Colon (tissue), 2 donors: Measurements from ENCODE around the gene CBX2.
"Not testable (repeated sequence)": the region's sequence is repeated elsewhere in the genome, so short reads cannot be mapped to it uniquely, and the experiment has no call there.

Experiments used
- FAIRE-seq: peaks from 2 replicates; lab custom pipeline; 2012; peaks lifted over from hg19 to GRCh38; lab: Jason Lieb, UNC
- donor health status: control.
- donor health status: control.

Gene CBX2

DNA sequence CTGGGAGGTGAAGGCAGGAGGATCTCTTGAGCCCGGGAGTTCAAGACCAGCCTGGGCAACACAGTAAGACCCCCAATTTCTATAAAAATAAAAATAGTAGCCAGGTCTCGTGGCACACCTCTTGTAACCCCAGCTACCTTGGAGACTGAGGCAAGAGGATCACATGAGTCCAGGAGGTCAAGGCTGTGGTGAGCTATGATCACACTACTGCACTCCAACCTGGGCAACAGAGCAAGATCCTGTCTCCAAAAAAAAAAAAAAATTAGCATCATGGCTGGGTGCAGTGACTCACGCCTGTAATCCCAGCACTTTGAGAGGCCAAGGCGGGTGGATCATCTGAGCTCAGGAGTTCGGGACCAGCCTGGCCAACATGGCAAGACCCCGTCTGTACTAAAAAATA lies 6.7 kb upstream of the CBX2 start:
- no peak for FAIRE-seq

DNA sequence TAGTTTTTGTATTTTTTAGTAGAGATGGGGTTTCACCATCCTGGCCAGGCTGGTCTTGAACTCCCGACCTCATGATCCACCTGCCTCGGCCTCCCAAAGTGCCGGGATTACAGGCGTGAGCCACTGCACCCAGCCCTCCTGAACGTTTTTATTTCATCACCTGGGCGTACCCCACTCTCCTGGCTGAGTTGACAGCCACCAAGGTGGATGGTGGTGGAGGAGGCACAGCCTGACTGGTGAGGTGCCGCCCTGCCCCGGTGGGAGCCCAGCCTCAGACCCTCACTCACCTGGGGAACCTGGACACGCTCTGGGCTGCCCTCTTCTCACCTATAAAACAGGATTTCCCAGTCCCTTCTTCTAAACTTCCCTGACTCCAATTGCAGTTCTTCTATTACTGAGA lies 5.2 kb upstream of the CBX2 start:
- not testable (repeated sequence) for FAIRE-seq

DNA sequence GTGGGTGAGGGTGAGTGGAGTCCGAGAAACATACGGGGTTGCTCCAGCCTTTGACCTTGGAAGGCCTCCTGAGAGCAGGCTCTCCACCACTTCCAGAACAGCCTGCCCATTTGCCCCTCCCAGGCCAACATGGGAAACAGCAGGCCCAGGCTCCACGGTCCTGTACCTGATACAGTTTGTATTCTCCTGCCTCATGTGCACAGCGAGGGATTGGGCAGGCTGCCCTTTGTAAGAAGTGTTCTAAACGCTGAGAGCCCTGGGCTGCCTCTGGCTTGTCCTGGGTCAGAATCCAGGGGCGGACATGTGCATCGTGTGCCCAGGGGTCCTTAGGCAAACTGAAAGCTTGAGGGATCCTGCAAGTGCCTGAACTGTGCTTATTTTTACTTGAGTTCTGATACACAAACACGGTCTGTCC lies 3.4 kb upstream of the CBX2 start:
- no peak for FAIRE-seq

DNA sequence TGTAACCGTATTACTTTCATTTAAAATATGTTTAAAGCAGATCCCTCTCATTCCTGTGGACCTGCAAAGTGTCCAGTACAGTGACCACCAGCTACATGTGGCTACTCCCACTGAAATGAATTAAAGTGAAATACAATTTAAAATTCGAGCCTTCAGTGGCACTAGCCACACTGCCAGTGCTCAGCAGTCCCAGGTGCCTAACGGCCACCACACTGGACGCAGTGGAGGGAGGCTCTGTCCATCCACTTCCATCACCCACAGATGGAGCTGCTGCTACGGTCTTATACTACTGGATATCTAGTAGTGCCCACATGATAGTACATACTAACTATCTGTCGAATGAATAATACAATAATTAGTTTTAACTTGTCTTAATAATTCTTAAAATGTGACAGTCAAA lies 2.3 kb upstream of the CBX2 start:
- no peak for FAIRE-seq

DNA sequence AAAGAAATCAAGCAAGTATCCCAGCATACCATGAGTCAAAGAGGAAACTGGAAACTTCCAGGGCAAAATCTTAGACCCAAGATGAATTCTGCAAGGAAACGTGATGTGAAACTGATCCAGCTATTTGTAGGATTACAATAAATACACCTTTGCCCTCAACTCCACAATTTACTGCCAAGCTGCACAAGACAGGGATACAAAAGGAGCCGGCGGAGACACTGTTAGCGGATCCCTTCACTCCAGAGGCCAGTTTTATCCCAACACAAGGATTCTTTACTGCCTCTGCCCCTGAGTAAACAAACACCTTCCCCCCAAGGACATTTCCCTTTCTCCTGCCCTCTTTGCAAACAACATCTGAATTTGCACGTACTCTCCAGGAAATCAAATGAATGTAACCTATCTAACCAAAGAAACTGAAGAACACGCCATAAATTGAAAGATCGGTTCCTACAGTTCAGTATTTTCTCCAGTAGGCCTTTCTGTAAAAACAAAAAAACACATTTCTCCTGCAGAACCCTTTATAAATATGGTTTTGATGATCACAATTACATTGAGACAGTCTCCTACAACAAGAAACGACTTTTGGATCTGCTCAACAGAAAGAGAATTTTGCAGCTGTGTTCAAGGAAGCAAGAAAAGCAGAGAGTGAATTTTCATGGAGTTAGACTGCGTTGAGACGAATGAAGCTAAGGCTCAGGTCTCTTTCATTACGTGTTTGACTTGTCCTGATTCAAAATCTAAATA lies 1.4 kb upstream of the CBX2 start:
- no peak for FAIRE-seq

DNA sequence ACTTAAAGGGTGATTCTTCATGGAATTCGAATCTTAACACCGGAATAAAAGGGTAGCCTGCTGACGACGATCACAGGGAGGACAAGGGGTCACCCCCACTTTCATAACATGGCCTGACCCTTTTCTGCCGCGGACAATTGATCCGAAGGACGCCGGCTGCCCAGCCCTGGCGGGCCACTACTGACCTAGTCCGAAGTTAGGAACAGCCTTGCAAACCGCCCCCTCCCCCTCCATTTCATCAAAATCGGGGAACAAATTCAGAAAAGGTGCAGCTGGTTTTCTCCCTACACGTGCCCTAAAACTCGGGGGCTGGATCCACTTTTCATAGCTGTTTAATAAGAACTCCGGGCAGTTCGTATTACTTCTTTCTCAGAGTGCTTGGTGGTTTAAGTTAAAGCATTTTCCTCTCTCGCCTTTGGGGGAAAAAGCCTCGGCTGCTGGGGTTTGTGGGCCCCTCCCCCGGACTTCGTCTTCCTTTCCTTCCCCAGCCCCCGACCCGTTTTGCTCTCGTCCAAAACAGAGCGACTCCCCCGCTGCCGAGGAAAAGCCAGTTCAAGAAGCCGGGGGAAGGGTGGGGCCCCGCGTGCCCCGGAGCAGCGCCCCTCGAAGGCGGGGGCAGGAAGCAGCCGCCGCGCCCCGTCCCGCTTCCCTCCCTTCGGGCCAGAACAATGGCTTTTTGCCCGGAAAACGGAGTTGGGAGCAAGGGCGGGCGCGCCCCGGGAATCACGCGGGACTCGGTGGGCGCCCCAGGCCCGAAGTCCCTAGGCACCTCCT lies 641 bp upstream of the CBX2 start:
- FAIRE-seq, result no peak

DNA sequence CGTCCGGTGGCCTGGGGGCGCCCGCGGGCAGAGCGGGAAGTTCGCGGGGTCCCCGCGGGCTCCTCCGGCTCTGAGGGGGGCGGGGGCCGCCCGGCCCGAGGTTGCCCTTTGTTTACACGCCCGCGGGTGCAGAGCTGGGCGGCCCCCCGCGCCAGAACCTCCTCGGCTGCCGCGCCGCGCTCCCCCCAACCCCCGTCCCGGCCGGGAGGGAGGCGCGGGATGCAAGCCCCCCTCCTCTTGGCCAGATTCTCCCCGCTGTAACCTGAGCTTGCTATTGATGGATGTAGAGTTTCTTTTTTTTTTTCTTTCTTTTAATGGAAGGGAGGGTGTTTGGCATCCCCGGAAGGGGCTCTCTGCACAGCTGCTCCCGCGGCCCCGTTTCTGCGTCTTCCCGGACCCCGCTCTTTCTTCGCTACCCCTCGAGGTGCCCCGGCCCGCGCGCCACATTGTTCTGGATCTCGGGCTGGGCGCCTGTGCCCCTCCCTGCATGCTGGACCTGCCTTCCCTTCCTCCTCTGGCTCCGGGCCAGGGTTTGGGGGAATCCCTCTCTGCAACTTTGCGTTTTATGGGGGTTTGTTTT lies 646 bp downstream of the CBX2 start:
- FAIRE-seq, result no peak

DNA sequence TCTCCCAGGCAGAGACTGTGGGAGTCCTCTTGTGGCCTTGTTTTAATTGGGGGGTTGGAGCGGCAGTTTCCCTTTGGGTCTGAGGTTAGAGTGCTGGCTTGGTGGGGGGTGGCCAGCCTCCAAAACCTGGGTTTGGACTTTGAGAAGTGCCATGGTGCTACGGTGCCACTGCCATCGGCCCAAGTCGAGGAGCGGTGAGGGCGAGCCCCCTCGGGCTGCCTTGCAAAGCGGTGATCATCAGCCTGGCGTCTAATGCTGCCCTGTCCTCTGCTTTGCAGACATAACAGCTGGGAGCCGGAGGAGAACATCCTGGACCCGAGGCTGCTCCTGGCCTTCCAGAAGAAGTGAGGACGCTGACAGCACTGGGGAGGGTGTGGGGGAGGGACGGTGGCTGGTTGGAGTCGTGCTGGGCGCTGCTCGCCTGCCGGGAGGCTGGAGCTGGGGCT lies 1.2 kb downstream of the CBX2 start:
- FAIRE-seq, result no peak

DNA sequence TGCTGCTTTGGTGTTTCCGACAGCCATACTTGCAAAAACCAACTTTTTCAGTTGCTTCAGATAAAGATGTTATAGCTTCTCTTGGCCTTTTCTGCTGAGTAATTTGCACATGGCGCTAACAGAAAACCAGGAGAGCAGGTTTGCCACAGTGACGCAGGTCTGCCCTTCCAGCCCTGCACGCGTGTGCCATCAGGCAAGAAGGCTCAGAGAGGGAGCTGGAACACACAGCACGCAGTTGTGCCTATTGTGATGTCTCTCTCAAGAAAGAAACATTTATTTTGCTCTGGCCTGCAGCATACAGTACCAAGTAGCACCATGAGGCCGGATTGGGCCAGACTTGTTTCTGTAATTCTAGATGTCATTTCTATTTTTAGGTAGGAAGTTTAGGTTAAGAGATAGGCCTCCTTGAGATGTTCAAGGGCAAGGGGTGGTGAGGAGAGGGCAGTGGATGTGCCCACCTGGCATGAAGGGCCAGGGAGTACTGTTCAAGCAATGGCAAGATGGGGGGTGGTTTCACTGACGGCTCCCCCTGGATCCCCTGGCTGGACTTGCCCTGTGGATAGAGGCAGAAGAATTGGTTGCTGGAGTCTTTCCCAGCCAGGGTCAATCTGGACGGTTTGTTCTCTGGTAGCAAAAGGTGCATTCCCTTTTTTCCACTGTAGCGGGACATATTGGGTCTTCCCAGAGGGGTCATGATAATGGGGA lies 1.9 kb downstream of the CBX2 start:
- no peak for FAIRE-seq

DNA sequence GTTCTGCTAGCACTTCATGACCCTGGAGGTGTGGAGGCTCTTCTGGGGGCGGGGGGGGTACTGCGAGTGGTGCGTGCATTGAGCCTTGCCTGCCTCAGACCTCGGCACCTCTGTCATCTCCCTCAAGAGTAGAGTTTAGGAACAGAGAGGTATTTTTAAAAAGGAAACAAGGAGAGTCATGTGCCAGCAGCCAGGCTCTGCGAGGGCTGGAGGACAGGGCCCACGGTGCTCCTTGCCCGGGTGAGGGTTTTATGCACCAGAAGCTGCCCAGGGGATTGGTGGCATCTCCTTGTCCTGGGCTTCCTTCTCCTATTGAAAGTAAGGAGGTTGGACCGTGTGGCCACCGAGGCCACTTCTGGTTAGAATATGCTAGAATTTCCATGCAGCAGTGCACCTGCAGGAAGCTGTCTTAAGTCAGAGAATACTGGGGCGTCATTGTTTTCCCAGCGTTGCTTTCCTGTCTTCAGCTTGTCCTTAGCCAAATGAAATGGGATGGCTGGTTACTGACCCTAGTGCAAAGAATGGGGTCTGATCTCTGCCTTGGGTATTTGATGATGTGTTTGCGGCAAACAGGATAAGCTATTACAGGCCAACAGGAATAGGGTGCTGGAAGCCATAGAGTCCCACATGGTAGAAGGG lies 3.2 kb downstream of the CBX2 start:
- no peak for FAIRE-seq

DNA sequence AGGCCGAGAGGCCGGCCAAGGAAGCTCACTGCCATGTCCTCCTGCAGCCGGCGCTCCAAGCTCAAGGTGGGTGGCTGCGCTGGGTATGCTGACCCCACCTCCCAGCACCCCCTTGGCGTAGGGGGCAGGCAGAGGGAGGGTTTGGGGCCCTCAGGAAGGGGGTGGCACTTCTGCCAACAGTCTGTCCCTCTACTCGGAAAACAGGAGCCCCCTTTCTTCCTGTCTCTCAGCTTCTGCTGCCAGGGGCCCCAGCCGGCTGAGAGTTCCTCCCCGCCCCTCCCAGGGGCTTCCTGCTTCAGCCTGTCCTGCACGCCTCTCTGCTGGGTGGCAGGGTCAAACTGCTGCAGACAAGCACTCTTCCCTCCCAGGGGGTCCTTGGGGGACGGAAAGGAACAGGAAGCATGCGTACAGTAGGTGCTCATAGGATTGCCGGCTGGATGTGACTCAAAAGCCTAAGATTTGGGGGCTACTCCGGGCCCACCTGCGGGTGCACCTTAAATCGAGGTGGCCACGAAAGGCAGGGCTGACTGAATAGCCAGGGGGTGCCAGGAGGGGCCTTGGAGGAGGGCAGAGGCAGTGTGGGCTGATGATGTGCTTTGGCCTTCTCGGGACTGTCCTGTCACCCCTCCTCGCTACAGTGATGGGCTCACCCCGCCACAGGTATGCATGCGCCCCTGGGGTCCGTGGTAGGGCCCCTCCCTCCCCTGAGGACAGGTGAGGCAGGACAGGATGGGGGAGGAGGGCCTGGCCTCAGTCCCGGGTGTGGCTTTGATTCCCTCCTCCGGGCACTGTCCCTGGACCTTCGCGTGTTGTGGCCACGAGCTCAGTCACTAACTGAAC lies 4.0 kb downstream of the CBX2 start:
- FAIRE-seq, result no peak

DNA sequence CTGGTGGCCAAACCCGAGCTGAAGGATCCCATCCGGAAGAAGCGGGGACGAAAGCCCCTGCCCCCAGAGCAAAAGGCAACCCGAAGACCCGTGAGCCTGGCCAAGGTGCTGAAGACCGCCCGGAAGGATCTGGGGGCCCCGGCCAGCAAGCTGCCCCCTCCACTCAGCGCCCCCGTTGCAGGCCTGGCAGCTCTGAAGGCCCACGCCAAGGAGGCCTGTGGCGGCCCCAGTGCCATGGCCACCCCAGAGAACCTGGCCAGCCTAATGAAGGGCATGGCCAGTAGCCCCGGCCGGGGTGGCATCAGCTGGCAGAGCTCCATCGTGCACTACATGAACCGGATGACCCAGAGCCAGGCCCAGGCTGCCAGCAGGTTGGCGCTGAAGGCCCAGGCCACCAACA lies 5.9 kb downstream of the CBX2 start:
- no peak for FAIRE-seq

DNA sequence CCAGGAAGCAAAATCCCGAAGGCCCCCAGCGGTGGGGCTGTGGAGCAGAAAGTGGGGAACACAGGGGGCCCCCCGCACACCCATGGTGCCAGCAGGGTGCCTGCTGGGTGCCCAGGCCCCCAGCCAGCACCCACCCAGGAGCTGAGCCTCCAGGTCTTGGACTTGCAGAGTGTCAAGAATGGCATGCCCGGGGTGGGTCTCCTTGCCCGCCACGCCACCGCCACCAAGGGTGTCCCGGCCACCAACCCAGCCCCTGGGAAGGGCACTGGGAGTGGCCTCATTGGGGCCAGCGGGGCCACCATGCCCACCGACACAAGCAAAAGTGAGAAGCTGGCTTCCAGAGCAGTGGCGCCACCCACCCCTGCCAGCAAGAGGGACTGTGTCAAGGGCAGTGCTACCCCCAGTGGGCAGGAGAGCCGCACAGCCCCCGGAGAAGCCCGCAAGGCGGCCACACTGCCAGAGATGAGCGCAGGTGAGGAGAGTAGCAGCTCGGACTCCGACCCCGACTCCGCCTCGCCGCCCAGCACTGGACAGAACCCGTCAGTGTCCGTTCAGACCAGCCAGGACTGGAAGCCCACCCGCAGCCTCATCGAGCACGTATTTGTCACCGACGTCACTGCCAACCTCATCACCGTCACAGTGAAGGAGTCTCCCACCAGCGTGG lies 6.5 kb downstream of the CBX2 start:
- no peak for FAIRE-seq

DNA sequence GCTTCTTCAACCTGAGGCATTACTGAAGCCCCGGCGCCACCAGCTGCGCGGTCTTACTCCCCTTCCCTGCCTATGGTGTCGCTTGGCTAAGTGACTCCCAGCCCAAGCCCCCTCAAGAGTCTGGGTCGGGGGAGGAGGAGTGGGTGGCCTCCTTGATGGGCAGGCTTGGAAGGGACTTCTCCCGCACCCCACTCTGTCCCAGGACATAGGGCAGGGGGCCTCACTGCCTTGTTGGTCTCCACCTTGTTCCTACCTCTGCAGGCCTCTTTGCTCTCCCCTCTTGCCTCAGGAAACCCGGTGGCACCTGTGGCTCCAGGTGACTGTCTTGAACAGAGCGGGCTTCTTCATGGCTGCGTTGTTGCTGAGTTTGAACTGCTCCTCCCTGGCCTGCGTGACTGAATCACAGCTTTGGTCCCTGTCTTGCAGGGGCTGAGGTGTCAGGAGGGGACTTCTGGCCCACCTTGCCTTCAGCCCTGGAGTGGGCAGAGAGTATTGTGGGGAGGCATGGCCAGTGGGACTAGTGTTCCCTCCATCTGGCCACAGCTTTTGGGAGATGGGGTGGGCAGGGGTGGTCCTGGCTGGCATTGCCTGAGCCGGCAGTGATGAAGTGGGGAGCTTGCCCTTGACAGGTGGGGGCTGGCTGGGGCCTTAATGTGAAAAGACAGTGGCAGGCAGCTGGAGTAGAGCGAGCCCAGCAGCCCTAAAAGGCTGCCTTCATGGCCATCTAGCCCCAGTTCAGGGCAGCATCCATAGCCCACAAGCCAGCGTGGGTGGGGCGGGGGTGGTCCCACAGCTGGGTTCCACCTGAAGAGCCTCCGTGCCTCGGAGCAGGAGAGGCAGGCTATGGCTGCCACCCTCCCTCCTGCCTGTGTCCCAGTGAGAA lies 7.3 kb downstream of the CBX2 start:
- no peak for FAIRE-seq

DNA sequence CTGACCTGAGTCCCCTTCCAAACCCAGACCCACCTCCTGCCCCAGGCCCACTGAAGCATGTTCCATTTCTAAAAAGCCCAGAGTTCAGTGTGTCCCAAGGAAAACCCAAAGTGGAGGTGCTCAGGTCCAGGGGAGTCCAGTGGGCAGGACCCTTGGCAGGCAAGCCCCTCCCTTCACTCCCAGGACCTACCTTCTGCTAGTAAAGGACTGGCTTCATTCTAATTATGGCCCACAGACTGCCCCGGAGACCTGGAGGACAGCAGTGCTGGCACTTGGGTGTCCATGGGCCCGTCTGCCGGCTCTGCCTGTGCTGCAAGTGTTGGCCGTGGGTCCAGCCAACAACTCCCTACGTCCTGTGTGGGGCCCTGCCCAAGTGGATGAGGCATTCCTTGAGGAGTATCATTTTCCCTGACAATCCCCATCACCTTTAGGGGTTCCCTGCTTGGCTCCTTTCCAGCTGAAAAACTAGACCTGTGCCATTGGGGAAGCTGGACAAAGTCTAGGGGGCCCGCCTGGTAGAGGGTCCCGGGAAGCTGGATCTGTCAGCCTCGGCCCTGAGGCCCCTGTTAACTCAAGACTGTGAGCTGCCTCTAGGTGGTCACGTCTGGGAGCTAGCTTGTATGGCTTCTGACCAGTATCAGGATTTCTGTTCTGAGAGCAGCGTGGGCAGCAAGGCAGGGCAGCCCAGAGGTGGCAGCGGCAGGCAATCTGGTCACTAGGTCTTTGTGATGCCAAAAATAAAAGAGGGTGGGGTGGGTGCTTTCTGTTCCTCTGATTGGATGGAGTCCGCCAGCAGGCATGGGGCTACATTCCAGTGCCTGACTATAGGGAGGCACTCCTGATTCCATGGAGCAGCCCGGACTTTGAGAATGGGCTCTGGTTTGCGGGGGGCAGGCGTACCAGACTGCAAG lies 8.2 kb downstream of the CBX2 start:
- no peak for FAIRE-seq

DNA sequence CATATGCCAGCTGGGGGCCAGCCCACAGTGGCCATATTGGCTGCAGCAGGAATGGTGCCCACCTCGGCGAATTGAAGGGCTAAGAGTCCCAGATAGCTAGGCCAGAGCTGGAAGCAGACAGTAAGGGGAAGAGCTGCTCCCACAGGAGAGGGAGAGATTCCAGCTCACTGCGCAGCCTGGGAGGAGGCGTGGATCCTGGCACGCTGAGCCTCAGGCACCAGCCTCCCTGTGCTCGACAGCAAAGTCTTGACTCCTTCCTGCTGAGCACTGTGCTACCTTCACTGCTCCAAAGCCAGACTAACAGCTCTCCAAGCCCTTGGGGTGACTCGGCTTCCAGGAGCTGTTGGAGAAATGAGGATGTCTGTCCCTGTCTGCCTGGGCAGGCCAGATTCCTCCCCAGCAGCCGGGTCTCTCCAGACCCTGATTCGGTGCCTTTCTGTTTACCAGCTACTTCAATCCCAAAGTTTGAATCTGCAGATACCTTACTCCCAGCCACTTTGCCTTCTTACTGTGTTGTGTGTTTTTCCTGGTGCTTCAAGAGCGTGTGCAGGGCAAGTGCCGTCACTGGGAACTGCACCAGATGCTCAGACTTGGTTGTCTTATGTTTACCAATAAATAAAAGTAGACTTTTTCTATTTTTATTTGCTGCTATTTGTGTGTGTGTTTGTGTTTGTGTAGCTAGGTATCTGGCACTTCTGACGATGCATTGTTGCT lies 9.1 kb downstream of the CBX2 start:
- no peak for FAIRE-seq

DNA sequence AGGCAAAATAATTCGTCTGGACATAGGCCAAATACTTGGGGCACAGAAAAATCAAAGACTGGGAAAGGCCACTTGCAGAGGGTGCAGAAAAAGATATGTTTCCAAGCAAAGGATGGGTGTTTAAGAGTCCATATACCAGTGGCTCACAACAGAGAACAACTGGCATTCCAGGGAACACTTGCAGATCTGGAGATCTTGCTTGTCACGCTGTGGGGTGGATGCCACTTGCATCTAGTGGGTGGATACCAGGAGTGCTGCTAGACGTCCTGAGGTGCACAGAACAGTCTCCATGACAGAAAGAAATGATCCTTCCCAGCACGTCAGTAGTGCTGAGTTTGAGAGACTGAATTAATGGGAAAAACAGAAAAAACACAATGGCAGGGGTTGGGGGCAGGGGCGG lies 10.5 kb downstream of the CBX2 start:
- FAIRE-seq, result no peak
